HG03432 (cell line): ENCODE measurements around the gene TMEM198.

Experiments used
- ATAC-seq: cut with Tn5 transposase; IDR thresholded peaks from one replicate; pipeline ENCODE4 v1.9.1; 2021; ENCODE audit warnings: mild to moderate bottlenecking, moderate library complexity; ENCODE audit not compliant: unreplicated experiment

The TMEM198 gene

GRCh38 chr2:219560893-219561178 is 17.0 kb downstream of the TMEM198 start:
- ATAC-seq = peak; percentile 5

GRCh38 chr2:219561179-219562048 is 17.6 kb downstream of the TMEM198 start:
- ATAC-seq = no peak

- no peak for ATAC-seq
These were observed 18.5 kb downstream of the TMEM198 start for GRCh38 chr2:219562049-219563020.

GRCh38 chr2:219563271-219563928 is 19.6 kb downstream of the TMEM198 start:
- ATAC-seq = no peak

DNA sequence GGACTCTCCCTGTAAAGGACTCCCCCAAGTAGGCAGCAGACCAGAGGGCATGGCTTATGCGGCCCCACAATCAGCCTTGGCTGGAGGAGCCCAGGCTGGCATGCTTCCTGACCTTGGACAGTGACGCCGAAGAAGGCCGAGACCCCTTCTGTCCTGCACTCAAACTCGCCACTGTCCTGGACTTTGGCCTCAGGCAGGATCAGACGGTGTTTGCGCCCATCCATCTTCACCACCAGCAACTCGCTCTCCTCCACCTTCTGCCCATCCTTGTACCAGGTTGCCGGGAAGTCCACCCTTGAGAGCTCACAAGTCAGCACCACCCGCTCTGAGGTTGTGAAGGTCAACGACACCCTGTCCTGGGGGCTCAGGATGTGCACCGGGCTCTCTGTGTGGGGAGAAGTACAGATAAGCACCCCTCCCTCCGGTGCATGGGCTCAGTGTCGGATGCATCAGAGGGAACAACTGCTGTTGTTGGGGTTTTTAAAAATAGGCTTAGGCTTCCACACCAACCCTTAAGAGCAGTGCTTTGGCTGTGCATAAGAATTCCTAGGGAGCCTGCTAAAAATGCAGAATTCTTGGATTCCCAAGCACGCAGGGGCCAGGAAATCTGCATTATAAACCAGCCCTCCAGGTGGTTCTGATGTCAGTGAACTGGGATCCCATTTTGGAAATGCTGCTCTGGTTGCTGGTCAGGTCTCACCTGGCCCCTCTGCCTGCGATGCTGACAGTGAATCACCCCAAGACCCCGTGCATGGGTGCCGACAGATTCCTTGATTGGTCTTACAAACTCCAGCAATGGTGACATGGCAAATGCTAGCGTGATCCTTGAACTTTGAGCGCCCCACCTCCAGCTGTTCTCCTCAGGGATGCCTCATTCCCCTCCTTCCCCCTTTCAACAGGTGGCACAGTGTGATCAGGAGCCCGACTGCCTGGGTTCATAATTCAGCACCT is 21.6 kb downstream of the TMEM198 start:
- ATAC-seq = no peak

- ATAC-seq = no peak
These were observed 22.8 kb downstream of the TMEM198 start for GRCh38 chr2:219566640-219567039.

DNA sequence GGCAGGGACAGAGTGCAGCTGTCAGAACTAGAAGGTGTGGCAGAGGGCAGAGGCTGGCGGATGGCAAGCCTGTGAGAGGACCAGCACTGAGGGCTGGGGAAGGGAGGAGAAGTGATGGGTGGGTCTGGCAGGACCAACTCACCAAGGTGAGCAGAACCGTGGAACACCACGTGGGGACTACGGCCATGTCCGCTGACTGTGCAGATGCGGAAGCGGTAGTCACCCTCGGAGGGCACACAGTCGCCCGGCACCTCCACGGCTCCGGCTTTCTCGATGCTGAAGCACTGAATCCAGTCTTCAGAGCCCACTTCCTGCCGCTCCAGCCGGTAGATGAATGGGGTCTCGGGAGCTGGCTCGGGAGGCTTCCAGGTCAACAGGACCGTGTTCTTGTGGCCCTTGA is 23.3 kb downstream of the TMEM198 start:
- no peak for ATAC-seq

DNA sequence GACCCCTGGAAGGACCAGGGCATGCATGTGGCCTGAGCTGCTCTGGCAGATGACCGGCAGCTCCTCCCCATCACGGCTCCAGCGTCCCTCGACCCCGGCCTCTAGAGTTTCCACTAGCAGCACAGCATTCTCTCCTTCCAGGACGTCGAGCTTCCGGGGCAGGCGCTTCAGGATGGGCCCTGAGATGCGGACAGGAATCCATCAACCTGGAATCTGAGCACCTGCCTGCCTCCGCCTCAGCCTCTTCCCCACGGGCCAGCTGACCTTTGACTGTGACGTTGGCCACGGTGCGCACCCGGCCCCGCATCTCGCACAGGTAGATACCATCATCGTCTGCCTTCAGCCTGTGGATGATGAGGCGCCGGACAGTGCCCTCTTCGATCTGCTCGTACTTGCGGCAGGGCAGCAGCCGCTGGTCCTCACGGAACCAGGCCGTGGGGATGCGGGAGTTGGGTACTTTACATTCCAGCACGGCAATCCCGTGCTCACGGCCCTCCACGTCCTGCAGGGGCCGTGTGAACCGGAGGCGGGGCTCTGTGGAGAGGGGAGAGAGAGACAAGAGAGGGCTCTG is 24.0 kb downstream of the TMEM198 start:
- no peak for ATAC-seq

GRCh38 chr2:219569041-219569440 is 25.2 kb downstream of the TMEM198 start:
- no peak for ATAC-seq

GRCh38 chr2:219569635-219570034 is 25.8 kb downstream of the TMEM198 start:
- no peak for ATAC-seq

DNA sequence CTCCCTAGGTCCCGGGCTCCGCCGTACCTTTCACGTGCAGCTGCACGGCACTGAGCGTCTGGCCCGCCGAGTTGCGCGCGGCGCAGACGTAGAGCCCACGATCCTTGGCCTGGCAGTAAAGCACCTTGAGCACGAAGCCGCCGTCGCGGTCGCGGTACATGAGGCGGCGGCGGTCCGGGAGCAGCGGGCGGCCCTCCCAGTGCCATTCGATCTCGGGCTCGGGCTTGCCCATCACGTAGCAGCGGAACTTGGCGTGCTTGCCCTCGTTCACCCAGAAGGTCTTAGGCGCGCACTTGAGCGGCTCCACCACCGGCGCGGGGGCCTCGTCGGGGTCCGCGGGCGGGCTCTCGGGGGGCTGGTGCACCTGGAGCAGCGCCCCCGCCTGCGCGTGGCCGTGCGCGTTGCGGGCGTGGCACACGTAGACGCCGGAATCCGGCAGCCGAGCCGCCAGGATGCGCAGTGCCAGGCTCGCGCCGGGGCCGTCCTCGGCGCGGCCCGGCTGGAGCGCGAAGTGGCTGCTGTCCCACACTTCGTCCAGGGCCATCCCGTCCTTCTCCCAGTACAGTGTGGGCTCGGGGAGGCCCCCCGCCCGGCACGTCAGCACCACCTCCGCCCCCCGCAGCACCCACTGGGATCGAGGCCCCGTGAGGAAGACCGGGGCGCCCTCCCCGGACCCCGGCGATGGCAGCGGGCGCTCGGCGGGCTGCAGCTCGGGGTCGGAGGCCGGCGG is 26.5 kb downstream of the TMEM198 start:
- ATAC-seq = no peak

- no peak for ATAC-seq
These were observed 27.1 kb downstream of the TMEM198 start for GRCh38 chr2:219570924-219571310.

DNA sequence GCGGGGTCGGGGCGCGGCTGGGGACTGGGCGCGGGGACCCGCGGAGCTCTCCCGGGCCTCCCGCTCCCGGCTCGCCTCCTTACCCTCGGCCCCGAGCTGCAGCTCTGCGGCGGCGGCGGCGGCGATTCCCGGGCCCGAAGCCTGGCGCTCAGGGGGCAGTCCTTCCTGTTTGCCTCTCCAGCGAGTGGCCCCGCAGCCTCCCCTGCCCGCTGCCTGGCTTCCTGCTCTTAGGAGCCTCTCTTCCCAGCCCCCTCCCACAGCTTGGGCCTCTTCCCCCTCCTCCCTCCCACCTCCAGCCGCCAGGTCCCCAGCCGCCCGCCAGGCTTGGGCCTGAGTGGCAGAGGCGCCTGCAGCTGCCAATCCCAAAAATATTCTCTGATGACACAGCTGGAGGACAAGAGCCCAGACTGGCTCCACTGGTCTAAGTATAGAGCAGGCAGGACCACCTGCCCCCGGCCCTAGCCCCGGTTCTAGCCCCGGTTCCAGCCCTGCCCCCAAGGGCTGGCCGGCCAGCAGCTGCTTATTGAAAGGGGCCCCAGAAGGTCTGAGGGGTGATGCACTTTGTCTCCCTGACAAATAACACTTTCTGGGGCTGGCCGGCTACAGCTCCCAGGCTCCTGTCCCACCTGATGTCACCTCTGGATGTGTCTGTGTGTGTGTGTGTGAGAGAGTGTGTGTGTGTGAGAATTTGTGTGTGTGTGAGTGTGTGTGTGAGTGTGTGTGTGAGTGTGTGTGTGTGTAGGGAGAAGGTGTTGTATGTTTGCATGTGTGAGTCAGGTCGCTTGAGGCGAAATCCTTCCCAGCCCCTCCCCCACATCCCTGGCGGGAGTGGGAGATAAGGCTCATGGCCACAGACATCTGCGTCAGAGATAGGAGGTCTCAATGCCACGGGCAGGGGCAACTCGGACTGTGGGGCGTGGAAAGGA is 27.7 kb downstream of the TMEM198 start, which contains the start of gene OBSL1:
TSS of gene OBSL1 (minus strand) at position 229 of the 926 bp plus-strand sequence. CDS start 307 bp downstream, outside the sequence.
- ATAC-seq = no peak

- no peak for ATAC-seq
These were observed 28.6 kb downstream of the TMEM198 start, which contains the start of gene INHA for GRCh38 chr2:219572237-219573001. Gene INHA (plus strand): TSS chr2:219572310. CDS start chr2:219572375, 65 bp downstream.

DNA sequence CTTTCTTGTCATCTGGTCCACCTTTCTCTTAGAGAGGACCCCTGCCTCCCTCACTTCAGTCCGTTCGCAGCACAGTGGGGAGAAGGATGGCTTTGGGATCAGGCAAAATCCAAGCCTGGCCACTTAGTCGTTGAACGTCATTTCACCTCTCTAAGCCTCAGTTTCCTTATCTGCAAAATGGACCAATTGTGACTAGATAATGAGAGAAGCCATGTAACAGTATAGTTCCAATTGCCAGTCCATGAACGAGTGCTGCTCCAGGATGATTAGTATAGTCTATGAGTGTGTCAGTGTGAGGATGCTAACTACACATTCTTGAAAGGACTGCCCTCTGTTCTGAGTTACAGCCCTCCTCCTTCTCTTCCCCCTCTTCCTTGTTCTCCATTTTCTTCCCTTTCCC is 29.3 kb downstream of the TMEM198 start:
- ATAC-seq = no peak

DNA sequence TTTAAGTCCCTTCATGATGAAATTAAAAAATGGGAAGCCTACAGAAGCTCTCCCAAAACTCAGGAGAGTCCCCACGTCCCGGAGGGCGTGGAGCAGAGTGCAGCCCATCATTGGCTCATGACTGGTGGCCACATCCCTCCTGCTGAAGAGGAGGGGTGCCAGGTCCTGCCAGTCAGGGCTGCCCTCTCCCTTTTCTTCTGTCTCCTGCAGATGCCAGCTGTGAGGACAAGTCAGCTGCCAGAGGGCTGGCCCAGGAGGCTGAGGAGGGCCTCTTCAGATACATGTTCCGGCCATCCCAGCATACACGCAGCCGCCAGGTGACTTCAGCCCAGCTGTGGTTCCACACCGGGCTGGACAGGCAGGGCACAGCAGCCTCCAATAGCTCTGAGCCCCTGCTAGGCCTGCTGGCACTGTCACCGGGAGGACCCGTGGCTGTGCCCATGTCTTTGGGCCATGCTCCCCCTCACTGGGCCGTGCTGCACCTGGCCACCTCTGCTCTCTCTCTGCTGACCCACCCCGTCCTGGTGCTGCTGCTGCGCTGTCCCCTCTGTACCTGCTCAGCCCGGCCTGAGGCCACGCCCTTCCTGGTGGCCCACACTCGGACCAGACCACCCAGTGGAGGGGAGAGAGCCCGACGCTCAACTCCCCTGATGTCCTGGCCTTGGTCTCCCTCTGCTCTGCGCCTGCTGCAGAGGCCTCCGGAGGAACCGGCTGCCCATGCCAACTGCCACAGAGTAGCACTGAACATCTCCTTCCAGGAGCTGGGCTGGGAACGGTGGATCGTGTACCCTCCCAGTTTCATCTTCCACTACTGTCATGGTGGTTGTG is 30.9 kb downstream of the TMEM198 start:
- ATAC-seq = no peak
